ENCODE data around the gene JAM3. TPM values are rescaled to one million over a fixed set of nuclear protein-coding genes. Genes with fewer than 3 reads are reported as not detected.

The JAM3 gene
- polyA plus RNA-seq, 1 donor from 2014 or later, result 46.1 TPM

DNA sequence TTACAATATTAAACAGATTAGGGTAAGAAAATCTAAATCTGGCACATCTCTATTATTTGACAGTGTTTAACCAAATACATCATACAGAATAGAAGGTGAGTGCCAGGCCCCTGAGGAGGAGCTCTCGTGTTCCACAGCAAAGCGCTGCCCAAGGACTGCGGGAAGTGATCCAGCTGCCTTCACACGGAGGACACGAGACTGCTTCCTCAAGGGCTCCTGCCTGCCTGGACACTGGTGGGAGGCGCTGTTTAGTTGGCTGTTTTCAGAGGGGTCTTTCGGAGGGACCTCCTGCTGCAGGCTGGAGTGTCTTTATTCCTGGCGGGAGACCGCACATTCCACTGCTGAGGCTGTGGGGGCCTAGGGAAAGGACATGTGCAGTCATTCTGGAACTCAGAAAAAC lies 83.8 kb downstream of the JAM3 start:
- Histone ChIP-seq H3K9ac (ENCODE audit: low read length) (no peak overlapping the region), H3K27ac (ENCODE audit: low read length) (no peak overlapping the region)
- TF ChIP-seq, protein P1, sequence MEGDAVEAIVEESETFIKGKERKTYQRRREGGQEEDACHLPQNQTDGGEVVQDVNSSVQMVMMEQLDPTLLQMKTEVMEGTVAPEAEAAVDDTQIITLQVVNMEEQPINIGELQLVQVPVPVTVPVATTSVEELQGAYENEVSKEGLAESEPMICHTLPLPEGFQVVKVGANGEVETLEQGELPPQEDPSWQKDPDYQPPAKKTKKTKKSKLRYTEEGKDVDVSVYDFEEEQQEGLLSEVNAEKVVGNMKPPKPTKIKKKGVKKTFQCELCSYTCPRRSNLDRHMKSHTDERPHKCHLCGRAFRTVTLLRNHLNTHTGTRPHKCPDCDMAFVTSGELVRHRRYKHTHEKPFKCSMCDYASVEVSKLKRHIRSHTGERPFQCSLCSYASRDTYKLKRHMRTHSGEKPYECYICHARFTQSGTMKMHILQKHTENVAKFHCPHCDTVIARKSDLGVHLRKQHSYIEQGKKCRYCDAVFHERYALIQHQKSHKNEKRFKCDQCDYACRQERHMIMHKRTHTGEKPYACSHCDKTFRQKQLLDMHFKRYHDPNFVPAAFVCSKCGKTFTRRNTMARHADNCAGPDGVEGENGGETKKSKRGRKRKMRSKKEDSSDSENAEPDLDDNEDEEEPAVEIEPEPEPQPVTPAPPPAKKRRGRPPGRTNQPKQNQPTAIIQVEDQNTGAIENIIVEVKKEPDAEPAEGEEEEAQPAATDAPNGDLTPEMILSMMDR (IDR thresholded peaks at IDR 0.05; ENCODE audit: poor library complexity, severe bottlenecking), result no peak
- TF ChIP-seq RAD21 (conservative IDR thresholded peaks at IDR 0.05), result no peak
- TF ChIP-seq POLR2AphosphoS5 (IDR thresholded peaks at IDR 0.05), result no peak
- TF ChIP-seq EZH2 (IDR thresholded peaks at IDR 0.05; ENCODE audit: borderline replicate concordance, insufficient read depth, low read length, poor library complexity, severe bottlenecking), result no peak
- TF ChIP-seq EP300 (conservative IDR thresholded peaks at IDR 0.05; ENCODE audit: poor library complexity, severe bottlenecking), result no peak
- TF ChIP-seq TAF1 (IDR thresholded peaks at IDR 0.05; ENCODE audit: low read depth), result no peak
- TF ChIP-seq SMC3 (conservative IDR thresholded peaks at IDR 0.05; ENCODE audit: poor library complexity), result no peak
- TF ChIP-seq MXI1 (conservative IDR thresholded peaks at IDR 0.05; ENCODE audit: poor library complexity, severe bottlenecking), result no peak
- TF ChIP-seq, protein P2, sequence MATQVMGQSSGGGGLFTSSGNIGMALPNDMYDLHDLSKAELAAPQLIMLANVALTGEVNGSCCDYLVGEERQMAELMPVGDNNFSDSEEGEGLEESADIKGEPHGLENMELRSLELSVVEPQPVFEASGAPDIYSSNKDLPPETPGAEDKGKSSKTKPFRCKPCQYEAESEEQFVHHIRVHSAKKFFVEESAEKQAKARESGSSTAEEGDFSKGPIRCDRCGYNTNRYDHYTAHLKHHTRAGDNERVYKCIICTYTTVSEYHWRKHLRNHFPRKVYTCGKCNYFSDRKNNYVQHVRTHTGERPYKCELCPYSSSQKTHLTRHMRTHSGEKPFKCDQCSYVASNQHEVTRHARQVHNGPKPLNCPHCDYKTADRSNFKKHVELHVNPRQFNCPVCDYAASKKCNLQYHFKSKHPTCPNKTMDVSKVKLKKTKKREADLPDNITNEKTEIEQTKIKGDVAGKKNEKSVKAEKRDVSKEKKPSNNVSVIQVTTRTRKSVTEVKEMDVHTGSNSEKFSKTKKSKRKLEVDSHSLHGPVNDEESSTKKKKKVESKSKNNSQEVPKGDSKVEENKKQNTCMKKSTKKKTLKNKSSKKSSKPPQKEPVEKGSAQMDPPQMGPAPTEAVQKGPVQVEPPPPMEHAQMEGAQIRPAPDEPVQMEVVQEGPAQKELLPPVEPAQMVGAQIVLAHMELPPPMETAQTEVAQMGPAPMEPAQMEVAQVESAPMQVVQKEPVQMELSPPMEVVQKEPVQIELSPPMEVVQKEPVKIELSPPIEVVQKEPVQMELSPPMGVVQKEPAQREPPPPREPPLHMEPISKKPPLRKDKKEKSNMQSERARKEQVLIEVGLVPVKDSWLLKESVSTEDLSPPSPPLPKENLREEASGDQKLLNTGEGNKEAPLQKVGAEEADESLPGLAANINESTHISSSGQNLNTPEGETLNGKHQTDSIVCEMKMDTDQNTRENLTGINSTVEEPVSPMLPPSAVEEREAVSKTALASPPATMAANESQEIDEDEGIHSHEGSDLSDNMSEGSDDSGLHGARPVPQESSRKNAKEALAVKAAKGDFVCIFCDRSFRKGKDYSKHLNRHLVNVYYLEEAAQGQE (IDR thresholded peaks at IDR 0.05; ENCODE audit: borderline replicate concordance), result no peak

DNA sequence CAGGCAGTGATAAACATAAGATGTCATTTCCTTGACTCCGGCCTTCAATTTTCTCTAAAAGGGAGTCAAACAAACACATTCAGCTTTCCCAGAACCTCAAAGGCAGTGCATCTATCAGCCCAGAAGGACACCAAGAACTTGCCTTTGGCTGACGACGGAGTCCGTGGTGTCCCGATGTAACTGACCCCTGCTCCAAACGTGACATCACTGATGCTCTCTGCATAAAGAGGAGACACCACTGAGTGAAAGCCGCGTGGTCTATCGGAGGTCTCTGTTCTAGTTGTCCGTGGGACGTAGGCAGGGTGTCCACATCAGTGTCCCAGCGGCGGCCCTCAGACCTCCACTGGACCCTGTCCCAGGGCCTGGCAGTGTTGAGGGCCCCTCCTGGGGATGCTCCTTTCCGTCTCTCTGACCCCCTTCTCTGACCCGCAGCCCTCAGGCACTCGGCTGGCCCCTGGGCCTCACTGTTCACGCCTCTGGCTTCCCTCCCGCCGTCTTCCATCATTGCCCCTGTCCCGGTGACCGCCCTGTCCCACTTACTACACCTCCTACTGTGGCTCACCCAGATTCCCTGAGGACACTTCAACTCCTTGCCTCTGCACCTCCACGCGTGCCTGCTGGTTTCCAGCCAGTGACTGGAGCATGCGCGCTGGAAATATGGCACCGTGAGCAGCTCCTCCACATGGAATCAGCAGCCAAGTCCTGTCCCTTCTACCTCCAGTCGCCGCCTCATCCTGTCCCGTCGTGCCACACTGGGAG lies 84.5 kb downstream of the JAM3 start:
- Histone ChIP-seq H3K4me3 (ENCODE audit: low read length) (no peak overlapping the region), H3K9me3 (ENCODE audit: low read length) (no peaks in the 10 kb centered on the region), H3K36me3 (ENCODE audit: insufficient read depth, low read length) (peaks cover 9% of the 10 kb centered on the region), H2AFZ (ENCODE audit: low read depth, low read length) (no peak overlapping the region), H3K9ac (ENCODE audit: low read length) (no peak overlapping the region), H4K20me1 (ENCODE audit: insufficient read depth) (no peaks in the 10 kb centered on the region), H3F3A (ENCODE audit: insufficient read depth, low read length, poor library complexity, severe bottlenecking) (no peaks in the 10 kb centered on the region), H3K79me2 (replicated peaks; ENCODE audit: insufficient read depth, low read length) (no peaks in the 10 kb centered on the region), H3K9me2 (ENCODE audit: insufficient read depth, low read length) (no peaks in the 10 kb centered on the region), H3K27me3 (ENCODE audit: insufficient read depth, low read depth, low read length) (no peaks in the 10 kb centered on the region), H3K4me2 (ENCODE audit: low read length) (no peak overlapping the region), H3K27ac (ENCODE audit: low read length) (no peak overlapping the region)
- TF ChIP-seq RAD21 (conservative IDR thresholded peaks at IDR 0.05) (no peak), MXI1 (conservative IDR thresholded peaks at IDR 0.05; ENCODE audit: poor library complexity, severe bottlenecking) (no peak), SMC3 (conservative IDR thresholded peaks at IDR 0.05; ENCODE audit: poor library complexity) (no peak), EP300 (conservative IDR thresholded peaks at IDR 0.05; ENCODE audit: poor library complexity, severe bottlenecking) (no peak), EZH2 (IDR thresholded peaks at IDR 0.05; ENCODE audit: borderline replicate concordance, insufficient read depth, low read length, poor library complexity, severe bottlenecking) (no peak), POLR2AphosphoS5 (IDR thresholded peaks at IDR 0.05) (no peak), TAF1 (IDR thresholded peaks at IDR 0.05; ENCODE audit: low read depth) (no peak)
- TF ChIP-seq, protein P2 (IDR thresholded peaks at IDR 0.05; ENCODE audit: borderline replicate concordance), result no peak
- TF ChIP-seq, protein P1 (IDR thresholded peaks at IDR 0.05; ENCODE audit: poor library complexity, severe bottlenecking), result no peak

More for the DNA sequence above, 83.8 kb downstream of the JAM3 start:
- Histone ChIP-seq H3K36me3 (ENCODE audit: insufficient read depth, low read length) (peaks cover 4% of the 10 kb centered on the region), H3K9me3 (ENCODE audit: low read length) (no peaks in the 10 kb centered on the region), H2AFZ (ENCODE audit: low read depth, low read length) (no peak overlapping the region), H3K79me2 (replicated peaks; ENCODE audit: insufficient read depth, low read length) (no peaks in the 10 kb centered on the region), H3F3A (ENCODE audit: insufficient read depth, low read length, poor library complexity, severe bottlenecking) (no peaks in the 10 kb centered on the region), H4K20me1 (ENCODE audit: insufficient read depth) (no peaks in the 10 kb centered on the region), H3K4me3 (ENCODE audit: low read length) (no peak overlapping the region), H3K4me2 (ENCODE audit: low read length) (no peak overlapping the region), H3K9me2 (ENCODE audit: insufficient read depth, low read length) (no peaks in the 10 kb centered on the region), H3K27me3 (ENCODE audit: insufficient read depth, low read depth, low read length) (no peaks in the 10 kb centered on the region)
